IMR-90 (cell line): ENCODE data around the gene SUSD6. TPM values are rescaled to one million over a fixed set of nuclear protein-coding genes. Genes with fewer than 3 reads are reported as not detected.

Source experiments
- ATAC-seq: fragments of 200-7000 bp; cut with Tn5 transposase; 2 replicates; pipeline ENCODE4 v1.9.1; 2020; ENCODE audit warnings: low read depth, mild to moderate bottlenecking, moderate library complexity
- BruUV-seq: library from RNA; stranded (reverse); fragments of 400-500 nt; replicated peaks from 2 replicates; lab custom pipeline; 2021; lab: Mats Ljungman, UMichigan
- CTCF ChIA-PET: fragments of 300-600 bp; formaldehyde crosslinking; extraction: SDS; loops from one replicate; lab custom pipeline; 2021; ENCODE audit warnings: antibody characterized with exemption; lab: Yijun Ruan, JAX
- POLR2A ChIA-PET: fragments of 300-600 bp; sonication (Branson Sonifier 250); formaldehyde crosslinking; loops from one replicate; lab custom pipeline; 2022; ENCODE audit warnings: antibody characterized with exemption; ENCODE audit not compliant: unreplicated experiment; lab: Charles Lee
- DNase-seq: peaks from one replicate; pipeline ENCODE4 v3.0.0; 2013
- H2AFZ ChIP-seq: replicated peaks from 2 replicates; pipeline ENCODE3; 2013; ENCODE audit warnings: low read length, mild to moderate bottlenecking; ENCODE audit not compliant: poor library complexity
- H2AK5ac ChIP-seq: 2 replicates; pipeline ENCODE4 v1.6.1; 2013; ENCODE audit warnings: low read depth, low read length, inconsistent platforms
- H2AK9ac ChIP-seq: replicated peaks from 2 replicates; pipeline ENCODE3; 2013; ENCODE audit warnings: mild to moderate bottlenecking, low read depth, low read length, moderate library complexity; ENCODE audit not compliant: poor library complexity
- H2BK120ac ChIP-seq: 2 replicates; pipeline ENCODE4 v1.6.1; 2013; ENCODE audit warnings: low read depth, low read length, inconsistent platforms
- H2BK15ac ChIP-seq: 3 replicates; pipeline ENCODE4 v1.6.1; 2013; ENCODE audit warnings: low read depth, low read length, inconsistent platforms
- H2BK20ac ChIP-seq: 2 replicates; pipeline ENCODE4 v1.6.1; 2013; ENCODE audit warnings: low read depth, mild to moderate bottlenecking, inconsistent platforms, low read length, moderate library complexity
- H2BK5ac ChIP-seq: 2 replicates; pipeline ENCODE4 v1.6.1; 2013; ENCODE audit warnings: mild to moderate bottlenecking, low read depth, low read length, inconsistent platforms; ENCODE audit not compliant: poor library complexity, severe bottlenecking
- H3K14ac ChIP-seq: replicated peaks from 2 replicates; pipeline ENCODE4 v1.6.1; 2013; ENCODE audit warnings: low read depth, low read length, inconsistent platforms
- H3K18ac ChIP-seq: 2 replicates; pipeline ENCODE4 v1.6.1; 2013; ENCODE audit warnings: low read depth, low read length, control low read depth
- H3K23ac ChIP-seq: 2 replicates; pipeline ENCODE4 v1.6.1; 2013; ENCODE audit warnings: low read depth, low read length, inconsistent platforms
- H3K27ac ChIP-seq: 2 replicates; pipeline ENCODE4 v1.5.1; 2013; ENCODE audit warnings: mild to moderate bottlenecking, control low read depth, low read length; ENCODE audit not compliant: insufficient read depth
- H3K27me3 ChIP-seq: 2 replicates; pipeline ENCODE4 v1.6.1; 2013; ENCODE audit warnings: low read length; ENCODE audit not compliant: control insufficient read depth, insufficient read depth
- H3K36me3 ChIP-seq: 2 replicates; pipeline ENCODE4 v1.6.1; 2013; ENCODE audit warnings: low read length, mixed read lengths; ENCODE audit not compliant: control insufficient read depth, insufficient read depth
- H3K4ac ChIP-seq: 2 replicates; pipeline ENCODE4 v1.6.1; 2013; ENCODE audit warnings: low read depth, low read length, inconsistent platforms
- H3K4me1 ChIP-seq: 2 replicates; pipeline ENCODE4 v1.6.1; 2013; ENCODE audit warnings: low read length, mixed read lengths; ENCODE audit not compliant: control insufficient read depth, insufficient read depth
- H3K4me2 ChIP-seq: 2 replicates; pipeline ENCODE4 v1.6.1; 2013; ENCODE audit warnings: low read depth, mild to moderate bottlenecking, control low read depth, low read length, moderate library complexity
- H3K4me3 ChIP-seq: 2 replicates; pipeline ENCODE4 v1.5.1; 2013; ENCODE audit warnings: low read depth, mild to moderate bottlenecking, control low read depth, low read length, moderate library complexity; ENCODE audit not compliant: insufficient read depth
- H3K56ac ChIP-seq: 2 replicates; pipeline ENCODE4 v1.6.1; 2013; ENCODE audit warnings: low read length, inconsistent platforms; ENCODE audit not compliant: insufficient read depth; ENCODE audit errors: extremely low read depth
- H3K79me1 ChIP-seq, 2 experiments: 2 replicates each; pipeline ENCODE4 v1.6.1; 2013; ENCODE audit warnings: low read length in 2 of 2, inconsistent platforms in 1 of 2, low read depth in 1 of 2
- H3K9ac ChIP-seq: 2 replicates; pipeline ENCODE4 v1.6.1; 2013; ENCODE audit warnings: low read depth, low read length, control low read depth
- H3K9me1 ChIP-seq: 2 replicates; pipeline ENCODE4 v1.6.1; 2013; ENCODE audit warnings: low read length, inconsistent platforms; ENCODE audit not compliant: insufficient read depth
- H3K9me3 ChIP-seq: 2 replicates; pipeline ENCODE4 v1.6.1; 2013; ENCODE audit warnings: low read length; ENCODE audit not compliant: control insufficient read depth, insufficient read depth
- H4K20me1 ChIP-seq: 2 replicates; pipeline ENCODE4 v1.6.1; 2013; ENCODE audit warnings: low read length, inconsistent platforms; ENCODE audit not compliant: insufficient read depth
- H4K5ac ChIP-seq: 2 replicates; pipeline ENCODE4 v1.6.1; 2013; ENCODE audit warnings: mild to moderate bottlenecking, low read depth, low read length, control low read depth
- H4K8ac ChIP-seq, 2 experiments: 2 replicates each; pipeline ENCODE4 v1.6.1; 2013; ENCODE audit warnings: low read depth in 2 of 2, low read length in 2 of 2, control low read depth in 1 of 2, inconsistent platforms in 1 of 2
- H4K91ac ChIP-seq: 2 replicates; pipeline ENCODE4 v1.6.1; 2013; ENCODE audit warnings: low read depth, low read length, inconsistent platforms; ENCODE audit not compliant: insufficient read depth
- CEBPB ChIP-seq: IDR thresholded peaks from 2 replicates; pipeline ENCODE4 v1.6.1; 2012; ENCODE audit warnings: low read depth, low read length, improper control_type of control experiment
- NFE2L2 ChIP-seq: fragments of 150-350 bp; IDR thresholded peaks from 2 replicates; pipeline ENCODE4 v1.6.1; 2016; ENCODE audit warnings: low read depth, mild to moderate bottlenecking, low read length
- RAD21 ChIP-seq: IDR thresholded peaks from 2 replicates; pipeline ENCODE4 v1.6.1; 2012; ENCODE audit warnings: low read length, improper control_type of control experiment
- WGBS, 2 experiments: methylation state at CpG; one replicate each; pipeline versions ENCODE4 v1.1.5 to v1.1.7; 2013; ENCODE audit warnings: missing lambda C conversion rate in 2 of 2; ENCODE audit not compliant: insufficient read length in 1 of 2; ENCODE audit errors: extremely low coverage in 2 of 2; 5-methylcytosine and 5-hydroxymethylcytosine counted together
- dilution Hi-C: fragments of 300-500 bp; cut with HindIII; formaldehyde crosslinking; loops from one replicate; pipeline ENCODE4 v1.14.3; 2018; ENCODE audit warnings: low sequenced_read_pairs; ENCODE audit not compliant: unreplicated experiment
- in situ Hi-C: fragments of 300-500 bp; cut with MboI; formaldehyde crosslinking; loops from 3 replicates; pipeline ENCODE4 v1.14.3; 2019; ENCODE audit warnings: low sequenced_read_pairs, inconsistent platforms, mixed read lengths
- intact Hi-C: fragments of 100-400 bp; cut with micrococcal nuclease; formaldehyde crosslinking; loops from 2 replicates; pipeline ENCODE4 v1.10.0; 2022
- polyA plus RNA-seq, 3 experiments: library from polyadenylated mRNA; depleted of rRNA; stranded (reverse); fragments of >200 nt; gene quantifications; 2 replicates each; pipeline ENCODE4 v1.2.3, GENCODE V29; 2012; ENCODE audit warnings: low replicate concordance in 1 of 3
- total RNA-seq: library from RNA; depleted of rRNA; stranded (reverse); fragments of >200 nt; gene quantifications from 2 replicates; pipeline ENCODE4 v1.2.3, GENCODE V29; 2012
- TF ChIP-seq, protein P1 (sequence below): fragments of 150-350 bp; IDR thresholded peaks from 2 replicates; pipeline ENCODE4 v1.6.1; 2016; ENCODE audit warnings: low read depth, mild to moderate bottlenecking, low read length, moderate library complexity, borderline replicate concordance
- TF ChIP-seq, protein P2 (sequence below): fragments of 150-350 bp; IDR thresholded peaks from 2 replicates; pipeline ENCODE4 v1.6.1; 2017; ENCODE audit warnings: mild to moderate bottlenecking, antibody characterized with exemption, low read length, low read depth

SUSD6 gene
- total and polyA plus RNA-seq, 2 of the 4 experiments (the other 2 are of a cell fraction), result 2.3 to 10.1 TPM

DNA sequence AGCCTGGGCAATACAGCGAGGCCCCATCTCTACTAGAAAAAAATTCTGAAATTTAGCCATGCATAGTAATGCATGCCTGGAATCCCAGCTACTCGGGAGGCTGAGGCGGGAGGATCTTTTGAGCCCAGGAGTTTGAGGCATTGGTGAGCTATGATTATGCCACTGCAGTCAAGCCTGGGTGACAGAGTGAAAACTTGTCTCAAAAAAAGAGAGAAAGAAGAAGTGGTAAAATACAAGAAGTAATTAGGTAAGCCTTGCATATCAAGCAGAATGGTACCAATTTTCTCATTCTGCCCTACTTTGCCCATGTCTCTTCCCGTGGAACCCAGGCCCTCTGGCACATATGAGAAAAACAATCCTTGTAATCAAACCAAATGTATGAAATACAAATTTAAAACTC lies 70.7 kb downstream of the SUSD6 start:
- POLR2A ChIA-PET, result interaction anchor here (0.6 kb wide), 1 partner anchor 186 kb away, joined by 10 read pairs; no protein-coding TSS in a partner anchor
- no peak for ATAC-seq
- Histone ChIP-seq H2AK5ac (no peak overlapping the region), H2AK9ac (no peak overlapping the region), H3K9ac (no peak overlapping the region), H2BK5ac (no peak overlapping the region), H2BK20ac (no peak overlapping the region), H3K14ac (no peak overlapping the region), H3K18ac (no peak overlapping the region), H3K56ac (no peak overlapping the region), H2BK15ac (no peak overlapping the region), H3K4ac (no peak overlapping the region), H4K8ac (no peak overlapping the region), H3K27me3 (no peaks in the 10 kb centered on the region), H3K4me1 (peaks cover 13% of the 10 kb centered on the region), H3K23ac (no peak overlapping the region), H2AFZ (no peak overlapping the region), H3K9me3 (no peaks in the 10 kb centered on the region), H3K4me3 (no peak overlapping the region), H4K5ac (no peak overlapping the region), H3K36me3 (no peaks in the 10 kb centered on the region), H3K27ac (no peak overlapping the region), H4K20me1 (peaks cover 41% of the 10 kb centered on the region), H3K4me2 (no peak overlapping the region), H3K9me1 (peaks cover 21% of the 10 kb centered on the region), H2BK120ac (no peak overlapping the region), H4K91ac (no peak overlapping the region), H3K79me1 (peaks cover 24 to 73% of the 10 kb centered on the region in 2 experiments)
- WGBS, 2 experiments, result no CpG with 5 or more reads among the region's 4 CpGs
- CTCF ChIA-PET, result interaction anchor here (0.6 kb wide), 1 partner anchor 643 kb away, joined by 4 read pairs; no protein-coding TSS in a partner anchor
- DNase-seq, result no peak
- no peak for TF ChIP-seq NFE2L2
- TF ChIP-seq, protein P1, sequence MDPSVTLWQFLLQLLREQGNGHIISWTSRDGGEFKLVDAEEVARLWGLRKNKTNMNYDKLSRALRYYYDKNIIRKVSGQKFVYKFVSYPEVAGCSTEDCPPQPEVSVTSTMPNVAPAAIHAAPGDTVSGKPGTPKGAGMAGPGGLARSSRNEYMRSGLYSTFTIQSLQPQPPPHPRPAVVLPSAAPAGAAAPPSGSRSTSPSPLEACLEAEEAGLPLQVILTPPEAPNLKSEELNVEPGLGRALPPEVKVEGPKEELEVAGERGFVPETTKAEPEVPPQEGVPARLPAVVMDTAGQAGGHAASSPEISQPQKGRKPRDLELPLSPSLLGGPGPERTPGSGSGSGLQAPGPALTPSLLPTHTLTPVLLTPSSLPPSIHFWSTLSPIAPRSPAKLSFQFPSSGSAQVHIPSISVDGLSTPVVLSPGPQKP, result no peak
- no peak for TF ChIP-seq CEBPB
- TF ChIP-seq, protein P2, sequence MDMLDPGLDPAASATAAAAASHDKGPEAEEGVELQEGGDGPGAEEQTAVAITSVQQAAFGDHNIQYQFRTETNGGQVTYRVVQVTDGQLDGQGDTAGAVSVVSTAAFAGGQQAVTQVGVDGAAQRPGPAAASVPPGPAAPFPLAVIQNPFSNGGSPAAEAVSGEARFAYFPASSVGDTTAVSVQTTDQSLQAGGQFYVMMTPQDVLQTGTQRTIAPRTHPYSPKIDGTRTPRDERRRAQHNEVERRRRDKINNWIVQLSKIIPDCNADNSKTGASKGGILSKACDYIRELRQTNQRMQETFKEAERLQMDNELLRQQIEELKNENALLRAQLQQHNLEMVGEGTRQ, result no peak
- TF ChIP-seq RAD21, result no peak
- intact Hi-C loops (no loop called here), in situ Hi-C loops (no loop called here), dilution Hi-C loops (no loop called here)
- no TSS peak for BruUV-seq
